Measurements from ENCODE around the gene LIPN. TPM values are rescaled to one million over a fixed set of nuclear protein-coding genes. Genes with fewer than 3 reads are reported as not detected.
A peak's percentile ranks its signal among the peaks of the same experiment; 100 is the strongest.
"Not testable (repeated sequence)": the region's sequence is repeated elsewhere in the genome, so short reads cannot be mapped to it uniquely, and the experiment has no call there.

LIPN gene
- total RNA-seq, 2 experiments from 2014 or later = not detected

DNA sequence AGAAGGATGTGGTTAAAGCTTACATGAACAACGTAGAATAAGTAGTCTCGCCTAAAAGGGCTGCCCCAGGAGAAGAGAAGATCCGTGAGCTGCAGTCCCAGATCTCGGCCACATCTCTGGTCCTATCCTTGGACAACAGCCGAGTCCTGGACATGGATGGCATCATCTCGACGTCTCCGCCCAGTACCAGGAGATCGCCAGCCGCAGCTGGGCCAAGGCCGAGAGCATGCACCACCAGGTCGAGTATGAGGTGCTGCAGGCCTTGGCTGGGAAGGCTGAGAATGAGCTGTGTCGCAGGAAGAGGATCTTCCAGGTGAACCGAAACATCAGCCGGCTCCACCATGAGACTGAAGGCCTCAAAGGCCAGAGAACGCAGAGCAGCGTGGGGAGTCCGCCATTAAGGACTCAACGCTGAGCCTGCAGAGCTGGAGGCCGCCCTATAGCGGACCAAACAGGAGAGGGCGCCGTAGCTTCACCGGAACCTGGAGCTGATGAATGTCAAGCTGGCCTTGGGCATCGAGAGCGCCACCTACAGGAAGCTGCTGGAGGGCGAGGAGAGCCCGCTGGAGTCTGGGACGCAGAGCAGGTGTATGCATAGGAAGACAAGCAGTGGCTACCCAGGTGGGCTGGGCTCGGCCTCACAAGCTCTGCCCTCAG is 31.6 kb upstream of the LIPN start:
- peak; percentile 81 for ATAC-seq

DNA sequence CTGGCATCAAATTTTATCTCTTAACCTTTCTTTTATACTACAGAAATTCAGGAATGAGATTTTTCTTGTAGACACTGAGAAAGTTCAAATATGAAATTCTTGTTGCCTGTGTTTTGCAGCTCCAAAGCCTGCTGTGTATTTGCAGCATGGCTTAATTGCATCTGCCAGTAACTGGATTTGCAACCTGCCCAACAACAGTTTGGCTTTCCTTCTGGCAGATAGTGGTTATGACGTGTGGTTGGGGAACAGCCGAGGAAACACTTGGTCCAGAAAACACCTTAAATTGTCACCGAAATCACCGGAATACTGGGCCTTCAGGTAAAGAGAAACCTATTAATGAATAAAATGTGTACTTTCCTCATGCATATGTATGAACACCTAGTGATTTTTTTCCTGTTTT is 29.0 kb upstream of the LIPN start:
- ATAC-seq (no peak), DNase-seq (no peak)
- H3K27me3 Mint-ChIP-seq = no peaks in the 10 kb centered on the region
- ChIA-PET POLR2A (no interaction called here), CTCF (interaction anchor here (1.0 to 1.1 kb wide), 2 partner anchors 50 to 483 kb away, joined by 3 read pairs; no protein-coding TSS in a partner anchor)
- intact Hi-C loops (cut with micrococcal nuclease) = no loop called here
- H3K4me1 Mint-ChIP-seq (ENCODE audit: low read depth) = peaks cover 3% of the 10 kb centered on the region
- TF ChIP-seq, protein P1, sequence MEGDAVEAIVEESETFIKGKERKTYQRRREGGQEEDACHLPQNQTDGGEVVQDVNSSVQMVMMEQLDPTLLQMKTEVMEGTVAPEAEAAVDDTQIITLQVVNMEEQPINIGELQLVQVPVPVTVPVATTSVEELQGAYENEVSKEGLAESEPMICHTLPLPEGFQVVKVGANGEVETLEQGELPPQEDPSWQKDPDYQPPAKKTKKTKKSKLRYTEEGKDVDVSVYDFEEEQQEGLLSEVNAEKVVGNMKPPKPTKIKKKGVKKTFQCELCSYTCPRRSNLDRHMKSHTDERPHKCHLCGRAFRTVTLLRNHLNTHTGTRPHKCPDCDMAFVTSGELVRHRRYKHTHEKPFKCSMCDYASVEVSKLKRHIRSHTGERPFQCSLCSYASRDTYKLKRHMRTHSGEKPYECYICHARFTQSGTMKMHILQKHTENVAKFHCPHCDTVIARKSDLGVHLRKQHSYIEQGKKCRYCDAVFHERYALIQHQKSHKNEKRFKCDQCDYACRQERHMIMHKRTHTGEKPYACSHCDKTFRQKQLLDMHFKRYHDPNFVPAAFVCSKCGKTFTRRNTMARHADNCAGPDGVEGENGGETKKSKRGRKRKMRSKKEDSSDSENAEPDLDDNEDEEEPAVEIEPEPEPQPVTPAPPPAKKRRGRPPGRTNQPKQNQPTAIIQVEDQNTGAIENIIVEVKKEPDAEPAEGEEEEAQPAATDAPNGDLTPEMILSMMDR (IDR thresholded peaks at IDR 0.05) = no peak
- no peaks in the 10 kb centered on the region for H3K9me3 Mint-ChIP-seq
- H3K27ac Mint-ChIP-seq = no peak overlapping the region
- H3K4me3 Mint-ChIP-seq = no peak overlapping the region
- H3K36me3 Mint-ChIP-seq (ENCODE audit: low read depth) = no peaks in the 10 kb centered on the region

More for the DNA sequence above, 31.6 kb upstream of the LIPN start:
- H3K36me3 Mint-ChIP-seq (ENCODE audit: low read depth) = no peaks in the 10 kb centered on the region
- ChIA-PET POLR2A (interaction anchor here (1.4 kb wide), 1 partner anchor 206 kb away, joined by 3 read pairs; no protein-coding TSS in a partner anchor), CTCF (interaction anchor here (0.7 to 5.2 kb wide), 37 partner anchors 8 to 875 kb away, joined by 3 to 33 read pairs (median 4); partner anchors contain the start of gene LIPM)
- TF ChIP-seq, protein P1 (IDR thresholded peaks at IDR 0.05) = peak; percentile 61
- no peak overlapping the region for H3K27ac Mint-ChIP-seq
- peaks cover 4% of the 10 kb centered on the region for H3K27me3 Mint-ChIP-seq
- no peaks in the 10 kb centered on the region for H3K9me3 Mint-ChIP-seq
- DNase-seq = peak; percentile 78
- intact Hi-C loops (cut with micrococcal nuclease) = no loop called here
- peaks cover 4% of the 10 kb centered on the region for H3K4me1 Mint-ChIP-seq (ENCODE audit: low read depth)
- no peak overlapping the region for H3K4me3 Mint-ChIP-seq

DNA sequence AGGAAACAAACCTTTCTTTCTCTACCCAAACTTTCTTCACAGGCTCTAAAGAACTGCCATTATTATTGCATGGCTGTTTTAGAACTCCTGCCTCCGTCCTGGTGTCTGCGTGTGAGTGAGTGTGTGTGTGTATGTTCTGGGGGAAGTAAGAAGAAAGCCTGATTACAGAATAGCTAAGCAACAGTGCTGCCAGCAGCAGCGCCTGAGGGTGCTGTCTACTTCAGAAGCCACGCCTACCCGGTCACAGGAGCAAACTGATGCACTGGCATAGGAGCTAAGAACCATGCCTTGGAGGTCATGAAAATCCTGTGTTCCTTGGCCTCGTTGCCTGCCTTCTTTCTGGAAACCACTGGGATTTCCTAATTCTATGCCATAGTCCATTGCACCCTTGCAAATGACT is 28.5 kb upstream of the LIPN start:
- intact Hi-C loops (cut with micrococcal nuclease) = no loop called here
- H3K4me3 Mint-ChIP-seq = no peak overlapping the region
- H3K9me3 Mint-ChIP-seq = no peaks in the 10 kb centered on the region
- TF ChIP-seq, protein P1 (IDR thresholded peaks at IDR 0.05) = no peak
- no peaks in the 10 kb centered on the region for H3K4me1 Mint-ChIP-seq (ENCODE audit: low read depth)
- ChIA-PET POLR2A (no interaction called here), CTCF (interaction anchor here (1.0 to 1.1 kb wide), 2 partner anchors 49 to 483 kb away, joined by 3 read pairs; no protein-coding TSS in a partner anchor)
- H3K36me3 Mint-ChIP-seq (ENCODE audit: low read depth) = no peaks in the 10 kb centered on the region
- ATAC-seq (no peak), DNase-seq (peak; percentile 4)
- H3K27ac Mint-ChIP-seq = no peak overlapping the region
- no peaks in the 10 kb centered on the region for H3K27me3 Mint-ChIP-seq

DNA sequence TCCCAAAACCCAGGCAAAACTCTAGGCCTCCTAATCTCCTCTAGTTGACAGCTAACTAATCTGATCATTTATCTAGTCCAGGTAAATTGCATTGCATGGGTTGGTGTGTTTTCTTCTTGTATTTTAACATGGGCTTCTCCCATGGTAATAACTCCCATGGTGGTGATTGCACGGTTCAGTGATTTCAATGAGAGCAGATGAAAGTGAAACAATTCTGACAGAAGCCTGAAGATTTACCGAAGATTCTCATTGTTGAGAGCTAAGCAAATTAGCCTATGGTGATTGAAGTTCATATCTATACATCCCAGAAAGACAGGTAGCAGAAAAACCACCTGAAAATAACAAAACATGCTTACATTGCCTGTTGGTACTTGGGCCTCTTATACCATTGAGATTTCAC is 26.6 kb upstream of the LIPN start:
- TF ChIP-seq, protein P1 (IDR thresholded peaks at IDR 0.05) = no peak
- intact Hi-C loops (cut with micrococcal nuclease) = no loop called here
- DNase-seq = no peak
- CTCF ChIA-PET = no interaction called here
- no peaks in the 10 kb centered on the region for H3K9me3 Mint-ChIP-seq
- H3K27me3 Mint-ChIP-seq = peaks cover 3% of the 10 kb centered on the region
- no peak overlapping the region for H3K4me3 Mint-ChIP-seq
- H3K27ac Mint-ChIP-seq = no peak overlapping the region
- no peak for ATAC-seq
- POLR2A ChIA-PET = interaction anchor here (1.0 kb wide), 1 partner anchor 76 kb away, joined by 3 read pairs; no protein-coding TSS in a partner anchor
- no peaks in the 10 kb centered on the region for H3K4me1 Mint-ChIP-seq (ENCODE audit: low read depth)
- H3K36me3 Mint-ChIP-seq (ENCODE audit: low read depth) = no peaks in the 10 kb centered on the region

DNA sequence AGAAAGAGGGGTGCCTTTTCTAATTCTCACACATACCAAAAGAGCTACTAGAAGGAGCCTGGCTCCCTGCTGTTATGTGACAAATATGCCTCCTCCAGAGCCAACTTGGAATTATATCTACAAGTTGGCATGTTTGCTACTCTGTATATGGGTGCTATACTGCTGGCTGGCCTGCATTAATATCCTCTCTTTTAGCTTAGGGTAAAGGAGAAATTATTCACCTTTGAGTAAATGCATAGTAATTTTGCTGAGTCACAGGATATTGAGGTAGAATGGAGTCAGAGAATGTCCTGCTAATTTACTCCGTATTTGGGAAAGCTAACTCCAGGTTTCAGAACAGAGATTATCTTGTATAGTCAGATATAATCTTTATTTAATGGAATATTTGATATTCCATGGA is 24.2 kb upstream of the LIPN start:
- ATAC-seq = no peak
- no peak overlapping the region for H3K4me3 Mint-ChIP-seq
- intact Hi-C loops (cut with micrococcal nuclease) = no loop called here
- TF ChIP-seq, protein P1 (IDR thresholded peaks at IDR 0.05) = no peak
- CTCF ChIA-PET = interaction anchor here (1.5 to 1.7 kb wide), 2 partner anchors 7 to 75 kb away, joined by 3 to 4 read pairs; no protein-coding TSS in a partner anchor
- H3K4me1 Mint-ChIP-seq (ENCODE audit: low read depth) = no peaks in the 10 kb centered on the region
- POLR2A ChIA-PET = interaction anchor here (0.6 kb wide), 1 partner anchor 132 kb away, joined by 3 read pairs; no protein-coding TSS in a partner anchor
- no peaks in the 10 kb centered on the region for H3K9me3 Mint-ChIP-seq
- H3K27ac Mint-ChIP-seq = no peak overlapping the region
- H3K27me3 Mint-ChIP-seq = peaks cover 6% of the 10 kb centered on the region
- DNase-seq = no peak
- no peaks in the 10 kb centered on the region for H3K36me3 Mint-ChIP-seq (ENCODE audit: low read depth)

DNA sequence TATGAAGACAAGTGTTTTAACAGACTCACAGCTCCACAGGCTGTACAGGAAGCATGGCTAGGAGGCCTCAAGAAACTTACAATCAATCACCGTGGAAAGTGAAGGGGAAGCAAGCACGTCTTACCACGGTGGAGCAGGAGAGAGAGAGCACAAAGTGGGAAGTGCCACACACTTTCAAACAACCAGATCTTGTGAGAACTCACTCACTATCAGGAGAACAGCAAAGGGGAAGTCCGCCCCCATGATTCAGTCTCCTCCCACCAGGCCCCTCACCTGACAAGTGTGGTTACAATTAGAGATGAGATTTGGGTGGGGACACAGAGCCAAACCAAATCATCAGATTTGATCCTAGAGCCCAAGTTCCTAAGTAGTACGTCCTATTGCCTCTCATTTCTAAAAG is 17.9 kb upstream of the LIPN start:
- H3K4me3 Mint-ChIP-seq; H3K4me1 Mint-ChIP-seq (ENCODE audit: low read depth); ATAC-seq; intact Hi-C loops (cut with micrococcal nuclease); H3K36me3 Mint-ChIP-seq (ENCODE audit: low read depth); POLR2A ChIA-PET; H3K9me3 Mint-ChIP-seq; H3K27ac Mint-ChIP-seq: not testable (repeated sequence)
- DNase-seq = peak; percentile 3
- peaks cover 13% of the 10 kb centered on the region for H3K27me3 Mint-ChIP-seq
- CTCF ChIA-PET = interaction anchor here (1.4 kb wide), 1 partner anchor 69 kb away, joined by 5 read pairs; no protein-coding TSS in a partner anchor

Measured in activated CD8-positive, alpha-beta T cell treated with anti-CD3 and anti-CD28 coated beads for 36 hours (primary cell).